ENCODE measurements around the gene FLNB. TPM values are rescaled to one million over a fixed set of nuclear protein-coding genes. Genes with fewer than 3 reads are reported as not detected.

The FLNB gene
- polyA plus RNA-seq, 1 of the 3 experiments (the other 2 are of a cell fraction) = 127 TPM

GRCh38 chr3:58190291-58190690, 182.1 kb downstream of the FLNB start:
- no peaks in the 10 kb centered on the region for H3K9me2 ChIP-seq
- no peaks in the 10 kb centered on the region for H3K27me3 ChIP-seq (ENCODE audit: insufficient read depth)
- H3K27ac ChIP-seq (ENCODE audit: low read depth in 2 of 2, low read length in 1 of 2) = no peak overlapping the region
- H3F3A ChIP-seq (replicated peaks; ENCODE audit: insufficient read depth) = no peaks in the 10 kb centered on the region
- TF ChIP-seq USF1 (IDR thresholded peaks at IDR 0.05; ENCODE audit: borderline replicate concordance, low read depth) = no peak
- TF ChIP-seq JUND (IDR thresholded peaks at IDR 0.05) = no peak
- TF ChIP-seq GABPA (IDR thresholded peaks at IDR 0.05; ENCODE audit: low read depth) = no peak
- TF ChIP-seq MEF2A (IDR thresholded peaks at IDR 0.05; ENCODE audit: borderline replicate concordance, low read depth) = no peak
- no peak for TF ChIP-seq ZBTB33 (IDR thresholded peaks at IDR 0.05; ENCODE audit: borderline replicate concordance, low read depth)
- TF ChIP-seq YY1 (IDR thresholded peaks at IDR 0.05; ENCODE audit: low read depth) = no peak
- H4K20me1 ChIP-seq (ENCODE audit: insufficient read depth) = no peaks in the 10 kb centered on the region
- H2AFZ ChIP-seq (ENCODE audit: low read depth) = no peak overlapping the region
- no peaks in the 10 kb centered on the region for H3K36me3 ChIP-seq (replicated peaks in 1 of 2; ENCODE audit: control insufficient read depth in 1 of 2, insufficient read depth in 2 of 2, low read length in 1 of 2)
- ChIA-PET POLR2A (no interaction called here), CTCF (interaction anchor here (0.6 to 8.9 kb wide), 7 partner anchors 13 to 225 kb away, joined by 3 to 63 read pairs (median 7); partner anchors contain the start of genes HTD2 and RPP14)
- 90% methylated on average over 3 of the region's 4 CpGs for WGBS (ENCODE audit: low lambda C conversion rate)
- no peaks in the 10 kb centered on the region for H3K79me2 ChIP-seq (ENCODE audit: insufficient read depth)
- H3K4me1 ChIP-seq (ENCODE audit: control insufficient read depth in 1 of 2, insufficient read depth in 2 of 2, low read depth in 1 of 2, low read length in 1 of 2) = no peaks in the 10 kb centered on the region
- no peak overlapping the region for H3K9ac ChIP-seq
- no peak overlapping the region for H3K4me2 ChIP-seq
- DNase-seq = no peak
- H3K4me3 ChIP-seq (ENCODE audit: low read depth in 2 of 2, low read length in 1 of 2) = no peak overlapping the region
- no peaks in the 10 kb centered on the region for H3K9me3 ChIP-seq

- Histone ChIP-seq H3K79me2 (ENCODE audit: insufficient read depth) (no peaks in the 10 kb centered on the region), H3K4me1 (ENCODE audit: control insufficient read depth in 1 of 2, insufficient read depth in 2 of 2, low read depth in 1 of 2, low read length in 1 of 2) (no peaks in the 10 kb centered on the region), H4K20me1 (ENCODE audit: insufficient read depth) (no peaks in the 10 kb centered on the region), H3K27me3 (ENCODE audit: insufficient read depth) (no peaks in the 10 kb centered on the region), H3K9me2 (no peaks in the 10 kb centered on the region), H3K9me3 (no peaks in the 10 kb centered on the region), H3K27ac (ENCODE audit: low read depth in 2 of 2, low read length in 1 of 2) (no peak overlapping the region), H3K36me3 (replicated peaks in 1 of 2; ENCODE audit: control insufficient read depth in 1 of 2, insufficient read depth in 2 of 2, low read length in 1 of 2) (no peaks in the 10 kb centered on the region), H3K9ac (no peak overlapping the region), H3K4me3 (ENCODE audit: low read depth in 2 of 2, low read length in 1 of 2) (no peak overlapping the region), H3F3A (replicated peaks; ENCODE audit: insufficient read depth) (no peaks in the 10 kb centered on the region), H3K4me2 (no peak overlapping the region), H2AFZ (ENCODE audit: low read depth) (no peak overlapping the region)
- ChIA-PET POLR2A (no interaction called here), CTCF (interaction anchor here (0.6 to 8.9 kb wide), 6 partner anchors 13 to 224 kb away, joined by 3 to 63 read pairs (median 20); partner anchors contain the start of genes HTD2 and RPP14)
- 91% methylated on average over 4 of the region's 4 CpGs for WGBS (ENCODE audit: low lambda C conversion rate)
- no peak for DNase-seq
- TF ChIP-seq TEAD4 (IDR thresholded peaks at IDR 0.05; ENCODE audit: borderline replicate concordance, insufficient read depth) = no peak
- no peak for TF ChIP-seq CTCF (IDR thresholded peaks at IDR 0.05)
- TF ChIP-seq MAX (IDR thresholded peaks at IDR 0.05; ENCODE audit: low read depth) = no peak
- no peak for TF ChIP-seq RAD21 (IDR thresholded peaks at IDR 0.05; ENCODE audit: low read length)
- no peak for TF ChIP-seq RCOR1 (IDR thresholded peaks at IDR 0.05; ENCODE audit: low read length)
- no peak for TF ChIP-seq EZH2phosphoT487 (IDR thresholded peaks at IDR 0.05; ENCODE audit: borderline replicate concordance, low read depth)
- no peak for TF ChIP-seq FOSL2 (IDR thresholded peaks at IDR 0.05; ENCODE audit: borderline replicate concordance, low read depth)
- no peak for TF ChIP-seq RXRA (IDR thresholded peaks at IDR 0.05; ENCODE audit: borderline replicate concordance, low read depth)
- no peak for TF ChIP-seq REST (IDR thresholded peaks at IDR 0.05; ENCODE audit: low read depth, low read length)
- no peak for TF ChIP-seq EP300 (IDR thresholded peaks at IDR 0.05; ENCODE audit: borderline replicate concordance in 1 of 2, low read depth in 1 of 2, low read length in 1 of 2)
- TF ChIP-seq RFX5 (IDR thresholded peaks at IDR 0.05; ENCODE audit: low read length) = no peak
- TF ChIP-seq MEF2A (IDR thresholded peaks at IDR 0.05; ENCODE audit: borderline replicate concordance, low read depth) = no peak
- no peak for TF ChIP-seq SMC3 (IDR thresholded peaks at IDR 0.05; ENCODE audit: low read depth, low read length)
- no peak for TF ChIP-seq PBX3 (IDR thresholded peaks at IDR 0.05)
These were observed 182.7 kb downstream of the FLNB start for GRCh38 chr3:58190882-58191281.

Data from SK-N-SH (cell line).